ENCODE data around the gene ZBTB12. TPM values are rescaled to one million over a fixed set of nuclear protein-coding genes. Genes with fewer than 3 reads are reported as not detected.

The ZBTB12 gene
- total and polyA plus RNA-seq, 2 of the 13 experiments (the other 11 are each of a cell fraction or from before 2014, with no cell fraction given) = 4.8 to 6.0 TPM

DNA sequence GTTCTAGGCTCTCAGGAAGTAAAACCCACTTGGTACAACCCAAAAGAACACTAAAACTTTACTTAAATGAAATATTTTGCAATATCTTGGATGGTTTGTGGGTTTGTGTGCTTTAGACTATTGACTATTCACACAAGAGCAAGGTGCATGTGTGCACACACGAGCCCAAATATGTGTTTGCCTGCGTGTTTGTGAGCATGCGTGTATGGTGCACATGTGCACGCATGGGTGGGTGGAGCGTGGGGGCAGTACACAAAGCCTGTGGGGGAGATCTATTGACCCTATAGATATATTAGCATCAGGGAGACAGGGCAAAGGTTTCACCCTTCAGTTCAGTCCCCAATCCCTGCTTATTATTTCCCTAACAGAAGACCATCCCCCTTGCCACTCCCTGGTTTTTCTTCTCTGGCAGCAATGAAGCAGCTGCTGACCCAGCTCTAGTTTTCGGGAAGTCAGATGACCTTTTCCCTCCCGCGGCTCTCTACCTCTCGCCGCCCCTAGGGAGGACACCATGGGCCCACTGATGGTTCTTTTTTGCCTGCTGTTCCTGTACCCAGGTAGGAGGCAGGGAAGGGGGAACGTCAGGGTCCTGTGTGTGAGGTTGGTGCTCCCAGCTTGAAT lies 25.5 kb upstream of the ZBTB12 start, which contains the start of gene C2 (continued):
- peak; percentile 97 for TF ChIP-seq HNF4G (IDR thresholded peaks at IDR 0.05; ENCODE audit: borderline replicate concordance, low read depth, low read length)
- TF ChIP-seq HNF4G (CRISPR knock-in tag; IDR thresholded peaks at IDR 0.05; ENCODE audit: borderline replicate concordance, low read depth) = peak; percentile 83; the same call in 1 of the 2 replicates
- TF ChIP-seq, protein P1, sequence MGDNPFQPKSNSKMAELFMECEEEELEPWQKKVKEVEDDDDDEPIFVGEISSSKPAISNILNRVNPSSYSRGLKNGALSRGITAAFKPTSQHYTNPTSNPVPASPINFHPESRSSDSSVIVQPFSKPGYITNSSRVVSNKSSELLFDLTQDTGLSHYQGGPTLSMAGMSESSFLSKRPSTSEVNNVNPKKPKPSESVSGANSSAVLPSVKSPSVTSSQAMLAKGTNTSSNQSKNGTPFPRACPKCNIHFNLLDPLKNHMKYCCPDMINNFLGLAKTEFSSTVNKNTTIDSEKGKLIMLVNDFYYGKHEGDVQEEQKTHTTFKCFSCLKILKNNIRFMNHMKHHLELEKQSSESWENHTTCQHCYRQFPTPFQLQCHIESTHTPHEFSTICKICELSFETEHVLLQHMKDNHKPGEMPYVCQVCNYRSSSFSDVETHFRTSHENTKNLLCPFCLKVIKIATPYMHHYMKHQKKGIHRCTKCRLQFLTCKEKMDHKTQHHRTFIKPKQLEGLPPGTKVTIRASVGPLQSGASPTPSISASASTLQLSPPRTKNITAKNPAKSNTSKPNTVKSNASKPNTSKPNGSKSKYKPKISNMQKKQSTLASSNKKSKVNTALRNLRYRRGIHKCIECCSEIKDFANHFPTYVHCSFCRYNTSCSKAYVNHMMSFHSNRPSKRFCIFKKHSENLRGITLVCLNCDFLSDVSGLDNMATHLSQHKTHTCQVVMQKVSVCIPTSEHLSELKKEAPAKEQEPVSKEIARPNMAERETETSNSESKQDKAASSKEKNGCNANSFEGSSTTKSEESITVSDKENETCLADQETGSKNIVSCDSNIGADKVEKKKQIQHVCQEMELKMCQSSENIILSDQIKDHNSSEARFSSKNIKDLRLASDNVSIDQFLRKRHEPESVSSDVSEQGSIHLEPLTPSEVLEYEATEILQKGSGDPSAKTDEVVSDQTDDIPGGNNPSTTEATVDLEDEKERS (CRISPR knock-in tag; IDR thresholded peaks at IDR 0.05) = peak; percentile 92
- TF ChIP-seq HIVEP1 (CRISPR knock-in tag; IDR thresholded peaks at IDR 0.05) = no peak
- TF ChIP-seq FLYWCH1 (CRISPR knock-in tag; IDR thresholded peaks at IDR 0.05) = no peak; the same call in 1 of the 2 replicates
- TF ChIP-seq HNRNPLL (IDR thresholded peaks at IDR 0.05; ENCODE audit: low read depth, low read length, poor library complexity, severe bottlenecking) = no peak
- TF ChIP-seq, protein P2, sequence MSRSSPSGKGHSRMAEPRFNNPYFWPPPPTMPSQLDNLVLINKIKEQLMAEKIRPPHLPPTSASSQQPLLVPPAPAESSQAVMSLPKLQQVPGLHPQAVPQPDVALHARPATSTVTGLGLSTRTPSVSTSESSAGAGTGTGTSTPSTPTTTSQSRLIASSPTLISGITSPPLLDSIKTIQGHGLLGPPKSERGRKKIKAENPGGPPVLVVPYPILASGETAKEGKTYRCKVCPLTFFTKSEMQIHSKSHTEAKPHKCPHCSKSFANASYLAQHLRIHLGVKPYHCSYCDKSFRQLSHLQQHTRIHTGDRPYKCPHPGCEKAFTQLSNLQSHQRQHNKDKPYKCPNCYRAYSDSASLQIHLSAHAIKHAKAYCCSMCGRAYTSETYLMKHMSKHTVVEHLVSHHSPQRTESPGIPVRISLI (CRISPR knock-in tag; IDR thresholded peaks at IDR 0.05; ENCODE audit: borderline replicate concordance) = peak; percentile 55; the same call in 1 of the 2 replicates
- peak; percentile 40; the same call in 1 of the 2 replicates for TF ChIP-seq ZFX (CRISPR knock-in tag; IDR thresholded peaks at IDR 0.05; ENCODE audit: low read depth)
- TF ChIP-seq ZNF7 (CRISPR knock-in tag; IDR thresholded peaks at IDR 0.05) = peak; percentile 73
- peak; percentile 72 for TF ChIP-seq SKI (IDR thresholded peaks at IDR 0.05; ENCODE audit: partially characterized antibody)
- peak; percentile 90 for TF ChIP-seq RXRA (CRISPR knock-in tag; IDR thresholded peaks at IDR 0.05)
- TF ChIP-seq SNAPC2 (CRISPR knock-in tag; IDR thresholded peaks at IDR 0.05) = peak; percentile 96; the same call in 1 of the 2 replicates
- TF ChIP-seq, protein P3, sequence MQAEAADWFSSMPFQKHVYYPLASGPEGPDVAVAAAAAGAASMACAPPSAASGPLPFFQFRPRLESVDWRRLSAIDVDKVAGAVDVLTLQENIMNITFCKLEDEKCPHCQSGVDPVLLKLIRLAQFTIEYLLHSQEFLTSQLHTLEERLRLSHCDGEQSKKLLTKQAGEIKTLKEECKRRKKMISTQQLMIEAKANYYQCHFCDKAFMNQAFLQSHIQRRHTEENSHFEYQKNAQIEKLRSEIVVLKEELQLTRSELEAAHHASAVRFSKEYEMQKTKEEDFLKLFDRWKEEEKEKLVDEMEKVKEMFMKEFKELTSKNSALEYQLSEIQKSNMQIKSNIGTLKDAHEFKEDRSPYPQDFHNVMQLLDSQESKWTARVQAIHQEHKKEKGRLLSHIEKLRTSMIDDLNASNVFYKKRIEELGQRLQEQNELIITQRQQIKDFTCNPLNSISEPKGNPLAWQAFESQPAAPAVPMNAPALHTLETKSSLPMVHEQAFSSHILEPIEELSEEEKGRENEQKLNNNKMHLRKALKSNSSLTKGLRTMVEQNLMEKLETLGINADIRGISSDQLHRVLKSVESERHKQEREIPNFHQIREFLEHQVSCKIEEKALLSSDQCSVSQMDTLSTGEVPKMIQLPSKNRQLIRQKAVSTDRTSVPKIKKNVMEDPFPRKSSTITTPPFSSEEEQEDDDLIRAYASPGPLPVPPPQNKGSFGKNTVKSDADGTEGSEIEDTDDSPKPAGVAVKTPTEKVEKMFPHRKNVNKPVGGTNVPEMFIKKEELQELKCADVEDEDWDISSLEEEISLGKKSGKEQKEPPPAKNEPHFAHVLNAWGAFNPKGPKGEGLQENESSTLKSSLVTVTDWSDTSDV (CRISPR knock-in tag; IDR thresholded peaks at IDR 0.05) = 0 out of 2 replicates have a peak, but pooled peaks have one; percentile 16
- peak; percentile 47; the same call in 1 of the 2 replicates for TF ChIP-seq PHF8 (CRISPR knock-in tag; IDR thresholded peaks at IDR 0.05)
- peak; percentile 95 for TF ChIP-seq CEBPG (CRISPR knock-in tag; IDR thresholded peaks at IDR 0.05)
- peak; percentile 34; the same call in 1 of the 2 replicates for TF ChIP-seq JUND (CRISPR knock-in tag; IDR thresholded peaks at IDR 0.05)
- TF ChIP-seq ZNF354B (CRISPR knock-in tag; IDR thresholded peaks at IDR 0.05) = 0 out of 2 replicates have a peak, but pooled peaks have one; percentile 73
- 0 out of 2 replicates have a peak, but pooled peaks have one; percentile 61 for TF ChIP-seq ZC3H13 (CRISPR knock-in tag; IDR thresholded peaks at IDR 0.05)
- TF ChIP-seq AKAP8 (CRISPR knock-in tag; IDR thresholded peaks at IDR 0.05) = peak; percentile 56; the same call in 1 of the 2 replicates
- 0 out of 2 replicates have a peak, but pooled peaks have one; percentile 76 for TF ChIP-seq DNMT1 (CRISPR knock-in tag; IDR thresholded peaks at IDR 0.05)
- TF ChIP-seq, protein P4, sequence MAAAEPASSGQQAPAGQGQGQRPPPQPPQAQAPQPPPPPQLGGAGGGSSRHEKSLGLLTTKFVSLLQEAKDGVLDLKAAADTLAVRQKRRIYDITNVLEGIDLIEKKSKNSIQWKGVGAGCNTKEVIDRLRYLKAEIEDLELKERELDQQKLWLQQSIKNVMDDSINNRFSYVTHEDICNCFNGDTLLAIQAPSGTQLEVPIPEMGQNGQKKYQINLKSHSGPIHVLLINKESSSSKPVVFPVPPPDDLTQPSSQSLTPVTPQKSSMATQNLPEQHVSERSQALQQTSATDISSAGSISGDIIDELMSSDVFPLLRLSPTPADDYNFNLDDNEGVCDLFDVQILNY (CRISPR knock-in tag; conservative IDR thresholded peaks at IDR 0.05) = no peak
- 0 out of 2 replicates have a peak, but pooled peaks have one; percentile 40 for TF ChIP-seq ZNF563 (CRISPR knock-in tag; IDR thresholded peaks at IDR 0.05)
- TF ChIP-seq ZNF589 (CRISPR knock-in tag; conservative IDR thresholded peaks at IDR 0.05) = 0 out of 2 replicates have a peak, but pooled peaks have one; percentile 46

Data from HepG2 (cell line).